Gastroesophageal sphincter (tissue), 3 donors: ENCODE data around the gene KLHL2.

ENCODE experiments used
- POLR2AphosphoS5 ChIP-seq: sonication (generic); formaldehyde crosslinking; IDR thresholded peaks from one replicate; pipeline ENCODE4 v1.6.1; 2017; ENCODE audit warnings: antibody characterized with exemption
- TF ChIP-seq, protein P1 (sequence below), 4 experiments: fragments of 200-600 bp in 2 of 4; fragments of 450-650 bp in 2 of 4; sonication (generic) in 1 of 4; IDR thresholded peaks; one replicate each; pipeline ENCODE4 v1.5.1; 2017 to 2019; ENCODE audit warnings: antibody characterized with exemption in 4 of 4, mild to moderate bottlenecking in 2 of 4, moderate library complexity in 2 of 4

DNA sequence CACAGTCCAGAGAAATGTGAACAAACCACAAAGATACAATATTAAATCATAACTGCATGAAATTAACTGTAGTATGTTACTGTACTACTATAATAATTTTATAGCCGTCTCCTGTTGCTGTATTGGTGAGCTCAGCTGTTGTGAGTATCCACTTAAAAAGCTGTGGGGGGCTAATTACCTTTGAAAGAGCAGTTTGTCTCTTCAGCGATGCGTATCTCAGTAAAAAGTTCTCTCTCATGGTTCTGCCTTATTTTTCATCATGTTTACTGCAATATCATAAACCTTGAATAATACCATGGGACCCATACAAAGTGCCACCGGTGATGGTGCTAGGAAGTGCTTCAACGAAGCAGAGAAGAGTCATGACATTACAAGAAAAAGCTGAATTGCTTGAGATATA lies 111.7 kb downstream of the KLHL2 start:
- TF ChIP-seq, protein P1, sequence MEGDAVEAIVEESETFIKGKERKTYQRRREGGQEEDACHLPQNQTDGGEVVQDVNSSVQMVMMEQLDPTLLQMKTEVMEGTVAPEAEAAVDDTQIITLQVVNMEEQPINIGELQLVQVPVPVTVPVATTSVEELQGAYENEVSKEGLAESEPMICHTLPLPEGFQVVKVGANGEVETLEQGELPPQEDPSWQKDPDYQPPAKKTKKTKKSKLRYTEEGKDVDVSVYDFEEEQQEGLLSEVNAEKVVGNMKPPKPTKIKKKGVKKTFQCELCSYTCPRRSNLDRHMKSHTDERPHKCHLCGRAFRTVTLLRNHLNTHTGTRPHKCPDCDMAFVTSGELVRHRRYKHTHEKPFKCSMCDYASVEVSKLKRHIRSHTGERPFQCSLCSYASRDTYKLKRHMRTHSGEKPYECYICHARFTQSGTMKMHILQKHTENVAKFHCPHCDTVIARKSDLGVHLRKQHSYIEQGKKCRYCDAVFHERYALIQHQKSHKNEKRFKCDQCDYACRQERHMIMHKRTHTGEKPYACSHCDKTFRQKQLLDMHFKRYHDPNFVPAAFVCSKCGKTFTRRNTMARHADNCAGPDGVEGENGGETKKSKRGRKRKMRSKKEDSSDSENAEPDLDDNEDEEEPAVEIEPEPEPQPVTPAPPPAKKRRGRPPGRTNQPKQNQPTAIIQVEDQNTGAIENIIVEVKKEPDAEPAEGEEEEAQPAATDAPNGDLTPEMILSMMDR (IDR thresholded peaks at IDR 0.05), result no peak
- no peak for TF ChIP-seq POLR2AphosphoS5
